Measurements from ENCODE around the gene HOXA3. TPM values are rescaled to one million over a fixed set of nuclear protein-coding genes. Genes with fewer than 3 reads are reported as not detected.
A peak's percentile ranks its signal among the peaks of the same experiment; 100 is the strongest.

The HOXA3 gene
- total and polyA plus RNA-seq, 7 donors: 3.9 to 20.8 (median 10.3) TPM

DNA sequence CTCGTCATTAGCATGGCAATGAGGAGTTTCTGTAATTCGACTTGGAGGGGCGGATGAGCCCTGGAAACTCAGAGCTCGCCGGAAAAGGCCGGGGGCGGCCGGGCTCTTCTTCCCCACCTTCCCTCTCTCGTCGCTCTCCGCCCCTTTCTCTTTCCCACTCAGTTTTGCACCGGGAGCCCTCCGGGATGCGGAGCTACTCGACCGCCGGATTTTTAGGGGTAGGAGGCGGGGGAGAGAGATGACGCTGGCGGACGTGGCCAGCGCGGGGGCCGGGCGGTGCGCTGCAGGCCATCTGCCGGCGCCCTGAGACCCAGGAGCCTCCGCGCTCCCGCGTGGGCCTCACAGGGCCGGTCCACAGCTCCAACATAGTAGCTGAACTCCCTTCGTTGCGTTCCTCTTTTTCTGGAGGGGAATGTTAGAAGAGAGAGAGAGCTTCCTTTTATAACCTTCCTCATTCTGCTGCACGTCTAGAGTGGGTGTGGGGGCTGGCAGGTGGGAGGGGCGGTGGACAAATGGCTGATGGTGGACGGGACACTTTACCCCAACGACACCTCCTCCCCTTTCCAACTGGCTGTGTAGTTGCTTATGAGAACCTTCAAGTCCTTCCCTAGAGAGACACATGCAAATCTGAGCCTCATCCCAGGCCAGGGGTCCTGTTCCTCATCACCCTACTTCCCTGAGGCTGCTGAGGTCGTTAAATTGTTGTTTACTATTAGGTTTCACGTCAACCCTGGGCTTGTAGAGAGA, 55.4 kb downstream of the HOXA3 start:
- 1% methylated on average over 41 of the region's 41 CpGs for WGBS, 2 donors
- intact Hi-C loops (cut with DNase I): loop anchor here (2.0 to 10.0 kb wide), 4 partner anchors 232 to 1232 kb away; partner anchors contain the start of genes CBX3, HNRNPA2B1 and SKAP2
- Histone ChIP-seq H3K36me3 (no peaks in the 10 kb centered on the region), H3K9me3 (no peaks in the 10 kb centered on the region), H3K27ac (peak overlapping the region; percentile 93 to 99 (median 94)), H3K4me1 (peaks cover 0 to 45% (median 25%) of the 10 kb centered on the region in 4 donors), H3K4me3 (peak overlapping the region; percentile 77 to 93 (median 90)), H3K27me3 (no peaks in the 10 kb centered on the region)
- peak; percentile 38 to 53 for TF ChIP-seq POLR2A (IDR thresholded peaks at IDR 0.05)
- TF ChIP-seq, protein P1, sequence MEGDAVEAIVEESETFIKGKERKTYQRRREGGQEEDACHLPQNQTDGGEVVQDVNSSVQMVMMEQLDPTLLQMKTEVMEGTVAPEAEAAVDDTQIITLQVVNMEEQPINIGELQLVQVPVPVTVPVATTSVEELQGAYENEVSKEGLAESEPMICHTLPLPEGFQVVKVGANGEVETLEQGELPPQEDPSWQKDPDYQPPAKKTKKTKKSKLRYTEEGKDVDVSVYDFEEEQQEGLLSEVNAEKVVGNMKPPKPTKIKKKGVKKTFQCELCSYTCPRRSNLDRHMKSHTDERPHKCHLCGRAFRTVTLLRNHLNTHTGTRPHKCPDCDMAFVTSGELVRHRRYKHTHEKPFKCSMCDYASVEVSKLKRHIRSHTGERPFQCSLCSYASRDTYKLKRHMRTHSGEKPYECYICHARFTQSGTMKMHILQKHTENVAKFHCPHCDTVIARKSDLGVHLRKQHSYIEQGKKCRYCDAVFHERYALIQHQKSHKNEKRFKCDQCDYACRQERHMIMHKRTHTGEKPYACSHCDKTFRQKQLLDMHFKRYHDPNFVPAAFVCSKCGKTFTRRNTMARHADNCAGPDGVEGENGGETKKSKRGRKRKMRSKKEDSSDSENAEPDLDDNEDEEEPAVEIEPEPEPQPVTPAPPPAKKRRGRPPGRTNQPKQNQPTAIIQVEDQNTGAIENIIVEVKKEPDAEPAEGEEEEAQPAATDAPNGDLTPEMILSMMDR (IDR thresholded peaks at IDR 0.05): no peak
- TF ChIP-seq EP300 (IDR thresholded peaks at IDR 0.05): no peak
- peak; percentile 30 to 80 (median 73) for TF ChIP-seq POLR2AphosphoS5 (IDR thresholded peaks at IDR 0.05)
- peak; percentile 82 for DNase-seq

DNA sequence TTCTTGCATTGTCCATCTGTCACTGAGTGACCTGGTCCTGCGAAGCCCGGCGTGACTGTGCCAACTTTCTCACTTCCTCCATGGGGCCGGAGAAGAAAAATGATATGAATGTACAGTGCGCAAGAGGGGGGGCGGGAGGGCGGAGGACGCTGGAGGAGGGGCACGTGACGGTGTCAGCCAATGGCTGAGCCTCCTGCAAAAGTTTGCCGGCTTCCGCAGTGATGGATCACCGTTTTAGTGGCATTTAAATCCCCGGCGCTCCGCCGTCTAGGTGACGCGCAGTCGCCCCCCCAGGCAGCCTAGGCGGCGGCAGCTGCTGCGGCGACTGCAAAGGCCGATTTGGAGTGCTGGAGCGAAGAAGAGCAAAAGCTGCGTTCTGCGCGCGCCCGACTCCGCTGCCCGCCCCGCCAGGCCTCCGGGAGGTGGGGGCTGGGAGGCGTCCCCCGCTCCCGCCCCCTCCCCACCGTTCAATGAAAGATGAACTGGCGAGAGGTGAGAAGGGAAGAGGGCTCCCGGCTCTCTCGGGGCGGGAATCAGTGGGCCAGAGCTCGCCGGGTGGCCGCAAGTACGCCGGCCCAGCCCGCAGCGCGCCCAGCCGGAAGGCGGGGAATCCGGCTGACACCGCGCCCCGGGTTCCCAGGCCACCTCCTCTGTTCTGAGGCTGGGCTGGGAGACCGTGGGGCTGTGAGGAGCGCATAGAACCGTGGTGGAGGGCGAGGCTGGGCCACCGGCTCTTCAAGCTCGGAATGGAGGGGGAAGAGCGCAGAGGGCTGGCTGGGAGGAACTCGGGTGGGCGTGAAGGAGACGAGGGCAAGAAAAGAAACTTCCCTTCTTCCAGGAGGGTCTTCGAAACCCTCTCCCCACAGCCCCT, 56.3 kb downstream of the HOXA3 start, which contains the start of gene HOXA1:
Gene HOXA1 (minus strand): TSS at position 104 of the 871 bp plus-strand sequence. CDS start 88 bp downstream, at position 16.
- peak within 1 kb of the TSS; percentile 93 to 99 (median 94) for H3K27ac ChIP-seq
- H3K36me3 ChIP-seq: no peaks in the 10 kb centered on the region
- peak within 1 kb of the TSS; percentile 77 to 93 (median 90) for H3K4me3 ChIP-seq
- peaks cover 0 to 45% (median 25%) of the 10 kb centered on the region in 4 donors for H3K4me1 ChIP-seq
- intact Hi-C loops (cut with DNase I): loop anchor here (2.0 to 10.0 kb wide), 4 partner anchors 231 to 1231 kb away; partner anchors contain the start of genes CBX3, HNRNPA2B1 and SKAP2
- no peaks in the 10 kb centered on the region for H3K27me3 ChIP-seq
- WGBS, 2 donors: 0 to 1% methylated on average over 68 of the region's 68 CpGs
- H3K9me3 ChIP-seq: no peaks in the 10 kb centered on the region
- peak; percentile 93 for DNase-seq
- TF ChIP-seq, protein P1 (IDR thresholded peaks at IDR 0.05): no peak
- TF ChIP-seq EP300 (IDR thresholded peaks at IDR 0.05): no peak
- TF ChIP-seq POLR2A (IDR thresholded peaks at IDR 0.05): peak; percentile 43 to 71
- peak; percentile 75 to 92 (median 84) for TF ChIP-seq POLR2AphosphoS5 (IDR thresholded peaks at IDR 0.05)

DNA sequence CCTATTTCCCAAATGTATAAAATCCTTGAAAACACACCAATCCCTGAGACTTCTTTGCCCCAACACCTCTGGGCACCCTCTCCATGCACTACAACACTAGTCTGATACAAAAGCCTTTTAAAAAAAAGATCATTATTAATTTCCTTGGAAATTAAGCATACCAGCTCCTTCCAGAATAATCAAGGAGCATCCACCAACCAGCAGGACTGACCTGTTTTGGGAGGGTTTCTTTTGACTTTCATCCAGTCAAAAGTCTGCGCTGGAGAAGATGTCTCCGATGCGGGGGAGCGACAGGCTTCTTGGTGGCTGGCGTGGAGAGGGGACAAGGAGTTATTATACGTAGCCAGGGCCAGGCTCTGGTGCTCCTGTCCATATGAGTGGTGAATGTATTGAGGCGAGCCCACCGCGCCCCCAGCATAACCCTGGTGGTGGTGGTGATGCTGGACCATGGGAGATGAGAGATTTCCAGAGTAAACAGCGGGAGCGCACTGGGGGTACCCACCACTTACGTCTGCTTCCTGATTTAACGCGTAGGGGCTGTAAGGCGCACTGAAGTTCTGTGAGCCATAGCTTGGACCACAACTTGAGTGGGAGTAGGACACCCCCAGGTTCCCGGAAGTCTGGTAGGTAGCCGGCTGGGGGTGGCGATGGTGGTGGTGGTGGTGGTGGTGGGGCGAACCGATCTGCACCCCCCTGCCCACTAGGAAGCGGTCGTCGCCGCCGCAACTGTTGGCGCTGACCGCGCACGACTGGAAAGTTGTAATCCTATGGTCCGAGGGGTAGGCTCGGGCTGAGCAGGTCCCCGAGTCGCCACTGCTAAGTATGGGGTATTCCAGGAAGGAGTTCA, 57.1 kb downstream of the HOXA3 start:
- Histone ChIP-seq H3K36me3 (no peaks in the 10 kb centered on the region), H3K4me1 (peaks cover 0 to 40% (median 25%) of the 10 kb centered on the region in 4 donors), H3K27me3 (no peaks in the 10 kb centered on the region), H3K27ac (peak overlapping the region; percentile 93 to 99 (median 94)), H3K4me3 (peak overlapping the region; percentile 77 to 93 (median 90)), H3K9me3 (no peaks in the 10 kb centered on the region)
- intact Hi-C loops (cut with DNase I): loop anchor here (5.0 to 10.0 kb wide), 3 partner anchors 413 to 1230 kb away; partner anchors contain the start of genes CBX3 and HNRNPA2B1
- TF ChIP-seq POLR2AphosphoS5 (IDR thresholded peaks at IDR 0.05): no peak
- no peak for TF ChIP-seq POLR2A (IDR thresholded peaks at IDR 0.05)
- DNase-seq: peak; percentile 70
- WGBS, 2 donors: 13 to 21% methylated on average over 33 of the region's 33 CpGs

DNA sequence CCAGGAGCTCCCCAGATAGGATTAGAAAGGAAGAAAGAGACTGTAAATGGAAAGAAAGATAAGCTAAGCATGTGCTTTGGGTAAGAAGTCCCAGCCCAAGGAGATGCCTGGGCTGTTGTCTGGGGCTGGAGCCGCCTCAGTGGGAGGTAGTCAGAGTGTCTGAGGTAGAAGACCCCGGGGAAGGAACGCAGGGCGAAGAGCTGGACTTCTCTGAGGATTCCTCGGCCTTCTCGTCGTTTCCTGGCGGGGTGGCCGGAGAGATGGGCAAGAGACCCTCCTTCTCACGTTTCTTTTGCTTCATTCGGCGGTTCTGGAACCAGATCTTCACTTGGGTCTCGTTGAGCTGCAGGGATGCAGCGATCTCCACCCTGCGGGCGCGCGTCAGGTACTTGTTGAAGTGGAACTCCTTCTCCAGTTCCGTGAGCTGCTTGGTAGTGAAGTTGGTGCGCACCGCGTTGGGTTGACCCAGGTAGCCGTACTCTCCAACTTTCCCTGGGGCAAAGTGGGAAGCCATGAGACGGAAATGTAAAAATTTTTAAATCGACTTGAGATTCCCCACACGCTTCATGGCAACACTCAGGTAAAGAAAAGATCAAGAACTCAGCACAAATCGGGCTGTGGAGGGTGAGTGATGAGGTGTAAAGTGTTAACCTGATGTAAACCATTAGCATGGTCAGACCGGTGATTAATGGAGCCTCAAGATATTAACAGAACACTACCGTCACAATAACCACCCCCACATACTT, 57.9 kb downstream of the HOXA3 start:
- Histone ChIP-seq H3K4me3 (no peak overlapping the region), H3K27me3 (peaks cover 0 to 5% (median 0%) of the 10 kb centered on the region in 3 donors), H3K36me3 (no peaks in the 10 kb centered on the region), H3K4me1 (peaks cover 0 to 32% (median 25%) of the 10 kb centered on the region in 4 donors), H3K27ac (peak overlapping the region in 1 of 4 donors; percentile 99), H3K9me3 (no peaks in the 10 kb centered on the region)
- 68 to 92% methylated on average over 29 of the region's 29 CpGs for WGBS, 2 donors
- peak; percentile 65 for DNase-seq
- no peak for TF ChIP-seq EP300 (IDR thresholded peaks at IDR 0.05)
- no peak for TF ChIP-seq POLR2AphosphoS5 (IDR thresholded peaks at IDR 0.05)
- TF ChIP-seq POLR2A (IDR thresholded peaks at IDR 0.05): no peak
- TF ChIP-seq, protein P1 (IDR thresholded peaks at IDR 0.05): no peak
- intact Hi-C loops (cut with DNase I): loop anchor here (5.0 to 10.0 kb wide), 3 partner anchors 412 to 1230 kb away; partner anchors contain the start of genes CBX3 and HNRNPA2B1
